ENCODE measurements around the gene RENBP. TPM values are rescaled to one million over a fixed set of nuclear protein-coding genes. Genes with fewer than 3 reads are reported as not detected.
A peak's percentile ranks its signal among the peaks of the same experiment; 100 is the strongest.

The RENBP gene
- total and polyA plus RNA-seq, 9 of the 15 experiments (the other 6 are each of a cell fraction or from before 2014, with no cell fraction given) = 0.07 to 14.8 (median 10.6) TPM; not detected in 1

DNA sequence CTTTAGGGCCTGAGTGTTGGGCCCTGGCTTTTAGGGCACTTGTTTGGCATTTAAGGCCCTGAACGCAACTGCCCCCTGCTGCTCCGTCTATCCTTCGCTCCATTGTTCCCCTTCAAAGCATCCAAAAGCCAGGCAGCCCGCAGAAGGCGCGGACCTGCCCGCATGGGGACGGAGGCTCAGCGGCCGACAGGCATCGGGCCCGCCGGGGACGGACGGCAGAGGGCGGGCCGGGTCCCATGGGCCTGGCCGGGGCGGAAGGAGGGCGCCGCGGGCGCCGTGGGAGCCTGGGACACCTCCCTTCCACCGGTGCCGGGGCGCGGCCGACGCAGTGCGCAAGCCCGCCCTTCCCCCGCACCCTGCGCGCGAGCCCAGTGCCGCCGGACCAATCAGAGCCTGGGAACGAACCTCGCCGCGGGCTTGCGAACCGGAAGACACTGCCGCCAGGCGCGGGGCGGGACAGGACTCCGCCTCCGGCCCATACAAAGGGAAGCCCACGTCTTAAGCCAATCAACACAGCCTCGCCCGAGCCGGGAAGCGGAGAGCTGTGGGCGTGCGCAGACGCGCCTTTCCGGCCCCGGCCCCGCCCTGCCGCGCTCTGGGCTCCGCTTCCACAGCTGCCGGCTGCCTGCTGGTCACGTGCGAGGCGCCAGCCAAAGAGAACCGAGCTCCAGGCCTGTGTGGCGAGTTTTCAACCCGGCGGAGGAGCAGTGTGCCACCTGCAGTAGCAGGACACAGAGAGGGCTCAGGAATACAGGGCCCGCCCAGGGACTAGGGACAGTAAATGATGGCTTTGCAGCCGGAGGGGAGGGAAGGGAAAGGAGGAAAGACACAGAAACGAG is 16.3 kb downstream of the RENBP start (continued):
- TF ChIP-seq, protein P1, sequence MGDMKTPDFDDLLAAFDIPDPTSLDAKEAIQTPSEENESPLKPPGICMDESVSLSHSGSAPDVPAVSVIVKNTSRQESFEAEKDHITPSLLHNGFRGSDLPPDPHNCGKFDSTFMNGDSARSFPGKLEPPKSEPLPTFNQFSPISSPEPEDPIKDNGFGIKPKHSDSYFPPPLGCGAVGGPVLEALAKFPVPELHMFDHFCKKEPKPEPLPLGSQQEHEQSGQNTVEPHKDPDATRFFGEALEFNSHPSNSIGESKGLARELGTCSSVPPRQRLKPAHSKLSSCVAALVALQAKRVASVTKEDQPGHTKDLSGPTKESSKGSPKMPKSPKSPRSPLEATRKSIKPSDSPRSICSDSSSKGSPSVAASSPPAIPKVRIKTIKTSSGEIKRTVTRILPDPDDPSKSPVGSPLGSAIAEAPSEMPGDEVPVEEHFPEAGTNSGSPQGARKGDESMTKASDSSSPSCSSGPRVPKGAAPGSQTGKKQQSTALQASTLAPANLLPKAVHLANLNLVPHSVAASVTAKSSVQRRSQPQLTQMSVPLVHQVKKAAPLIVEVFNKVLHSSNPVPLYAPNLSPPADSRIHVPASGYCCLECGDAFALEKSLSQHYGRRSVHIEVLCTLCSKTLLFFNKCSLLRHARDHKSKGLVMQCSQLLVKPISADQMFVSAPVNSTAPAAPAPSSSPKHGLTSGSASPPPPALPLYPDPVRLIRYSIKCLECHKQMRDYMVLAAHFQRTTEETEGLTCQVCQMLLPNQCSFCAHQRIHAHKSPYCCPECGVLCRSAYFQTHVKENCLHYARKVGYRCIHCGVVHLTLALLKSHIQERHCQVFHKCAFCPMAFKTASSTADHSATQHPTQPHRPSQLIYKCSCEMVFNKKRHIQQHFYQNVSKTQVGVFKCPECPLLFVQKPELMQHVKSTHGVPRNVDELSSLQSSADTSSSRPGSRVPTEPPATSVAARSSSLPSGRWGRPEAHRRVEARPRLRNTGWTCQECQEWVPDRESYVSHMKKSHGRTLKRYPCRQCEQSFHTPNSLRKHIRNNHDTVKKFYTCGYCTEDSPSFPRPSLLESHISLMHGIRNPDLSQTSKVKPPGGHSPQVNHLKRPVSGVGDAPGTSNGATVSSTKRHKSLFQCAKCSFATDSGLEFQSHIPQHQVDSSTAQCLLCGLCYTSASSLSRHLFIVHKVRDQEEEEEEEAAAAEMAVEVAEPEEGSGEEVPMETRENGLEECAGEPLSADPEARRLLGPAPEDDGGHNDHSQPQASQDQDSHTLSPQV (IDR thresholded peaks at IDR 0.05) = peak; percentile 39; the same call in 1 of the 2 replicates
- TF ChIP-seq RNF219 (CRISPR knock-in tag; IDR thresholded peaks at IDR 0.05) (no peak), SREBF1 (IDR thresholded peaks at IDR 0.05; ENCODE audit: borderline replicate concordance, low read depth, low read length) (no peak), ZKSCAN1 (IDR thresholded peaks at IDR 0.05; ENCODE audit: low read depth, low read length) (no peak), POLR2A (conservative IDR thresholded peaks at IDR 0.05) (peak; percentile 69), CREB1 (IDR thresholded peaks at IDR 0.05) (peak; percentile 42; the same call in 1 of the 2 replicates), CREB1 (CRISPR knock-in tag; IDR thresholded peaks at IDR 0.05) (no peak; the same call in 1 of the 2 replicates), FOS (IDR thresholded peaks at IDR 0.05; ENCODE audit: extremely low read depth, insufficient read length) (no peak), ELF2 (CRISPR knock-in tag; IDR thresholded peaks at IDR 0.05) (0 out of 2 replicates have a peak, but pooled peaks have one; percentile 34), ZNF57 (CRISPR knock-in tag; IDR thresholded peaks at IDR 0.05) (no peak), JUND (IDR thresholded peaks at IDR 0.05; ENCODE audit: borderline replicate concordance, low read depth, low read length) (no peak), JUND (tag; IDR thresholded peaks at IDR 0.05; ENCODE audit: borderline replicate concordance, low read depth, low read length) (no peak), RBM25 (IDR thresholded peaks at IDR 0.05; ENCODE audit: low read depth, low read length, severe bottlenecking) (peak; percentile 74), ZBED1 (IDR thresholded peaks at IDR 0.05) (no peak), EGR1 (conservative IDR thresholded peaks at IDR 0.05) (peak; percentile 65), ZNF584 (CRISPR knock-in tag; IDR thresholded peaks at IDR 0.05; ENCODE audit: low read depth) (no peak), MCM5 (IDR thresholded peaks at IDR 0.05; ENCODE audit: low read depth) (no peak), CEBPB (tag; IDR thresholded peaks at IDR 0.05) (no peak), TCF15 (CRISPR knock-in tag; IDR thresholded peaks at IDR 0.05) (no peak), IFI16 (CRISPR knock-in tag; IDR thresholded peaks at IDR 0.05) (no peak), ESRRB (CRISPR knock-in tag; IDR thresholded peaks at IDR 0.05; ENCODE audit: borderline replicate concordance) (no peak)
- TF ChIP-seq, protein P2, sequence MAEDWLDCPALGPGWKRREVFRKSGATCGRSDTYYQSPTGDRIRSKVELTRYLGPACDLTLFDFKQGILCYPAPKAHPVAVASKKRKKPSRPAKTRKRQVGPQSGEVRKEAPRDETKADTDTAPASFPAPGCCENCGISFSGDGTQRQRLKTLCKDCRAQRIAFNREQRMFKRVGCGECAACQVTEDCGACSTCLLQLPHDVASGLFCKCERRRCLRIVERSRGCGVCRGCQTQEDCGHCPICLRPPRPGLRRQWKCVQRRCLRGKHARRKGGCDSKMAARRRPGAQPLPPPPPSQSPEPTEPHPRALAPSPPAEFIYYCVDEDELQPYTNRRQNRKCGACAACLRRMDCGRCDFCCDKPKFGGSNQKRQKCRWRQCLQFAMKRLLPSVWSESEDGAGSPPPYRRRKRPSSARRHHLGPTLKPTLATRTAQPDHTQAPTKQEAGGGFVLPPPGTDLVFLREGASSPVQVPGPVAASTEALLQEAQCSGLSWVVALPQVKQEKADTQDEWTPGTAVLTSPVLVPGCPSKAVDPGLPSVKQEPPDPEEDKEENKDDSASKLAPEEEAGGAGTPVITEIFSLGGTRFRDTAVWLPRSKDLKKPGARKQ (CRISPR knock-in tag; IDR thresholded peaks at IDR 0.05) = no peak
